ENCODE data around the gene NDST4. TPM values are rescaled to one million over a fixed set of nuclear protein-coding genes. Genes with fewer than 3 reads are reported as not detected.

NDST4 gene
- total RNA-seq, 1 experiment from 2014 or later, result 0.13 TPM

DNA sequence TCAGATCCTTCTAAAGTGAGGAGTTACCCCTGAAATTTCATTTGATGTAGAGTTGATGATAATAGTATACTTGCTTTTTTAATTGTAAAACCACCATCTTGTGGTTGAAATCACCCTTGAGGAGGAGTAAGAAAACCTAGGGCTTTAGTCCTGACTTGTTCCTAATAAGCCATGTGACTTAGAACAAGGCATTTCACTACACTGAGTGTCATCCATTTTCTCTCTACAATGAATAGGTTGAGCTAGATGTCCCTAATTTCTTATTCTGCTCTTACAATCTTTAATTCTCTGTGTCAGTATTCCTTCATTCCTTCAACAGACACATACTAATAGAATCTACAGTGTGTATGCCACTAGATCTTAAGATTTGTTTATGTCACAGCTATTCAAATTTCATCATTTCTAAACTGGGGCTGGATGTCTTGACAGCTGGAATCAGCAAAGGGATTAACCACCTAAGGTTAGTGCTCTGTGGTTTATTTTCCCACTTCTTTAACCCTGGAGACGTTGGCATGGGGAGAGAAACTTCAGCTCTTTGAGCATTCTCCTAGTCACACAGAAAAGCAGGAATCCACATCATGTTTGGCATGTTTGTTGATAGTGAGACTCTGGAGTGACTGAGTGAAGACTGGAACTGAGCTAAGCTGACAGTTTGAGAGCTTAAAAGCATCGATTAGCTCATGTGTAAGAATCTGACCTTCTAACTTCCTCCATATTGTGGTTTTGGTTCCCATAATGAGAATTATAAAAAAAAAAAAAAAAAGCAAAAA, 246.3 kb downstream of the NDST4 start:
- CTCF ChIA-PET, result no interaction called here
- Histone ChIP-seq H3K27me3 (ENCODE audit: control insufficient read depth, insufficient read depth, low read length) (no peaks in the 10 kb centered on the region), H3K9me3 (ENCODE audit: control insufficient read depth, insufficient read depth, low read depth, low read length) (no peaks in the 10 kb centered on the region), H3K4me1 (ENCODE audit: control insufficient read depth, insufficient read depth, low read length) (no peaks in the 10 kb centered on the region), H3K27ac (ENCODE audit: low read length) (no peak overlapping the region), H3K4me3 (ENCODE audit: low read depth in 2 of 2, low read length in 2 of 2) (no peak overlapping the region), H3K36me3 (ENCODE audit: control insufficient read depth, insufficient read depth, low read length) (no peaks in the 10 kb centered on the region)
- intact Hi-C loops (cut with micrococcal nuclease; ENCODE audit: unreplicated experiment) (no loop called here), in situ Hi-C loops (cut with HindIII; ENCODE audit: low pct_unique_long_range_greater_than_20kb, low sequenced_read_pairs) (no loop called here)
- no peak for DNase-seq (ENCODE audit: low read depth, low spot score)
- POLR2A ChIA-PET, result no interaction called here
- no peak for ATAC-seq
- TF ChIP-seq POLR2AphosphoS5 (IDR thresholded peaks at IDR 0.05; ENCODE audit: low read depth, low read length) (no peak), SIN3A (IDR thresholded peaks at IDR 0.05; ENCODE audit: borderline replicate concordance, insufficient read depth, low read depth, low read length) (no peak), TCF7L2 (IDR thresholded peaks at IDR 0.05; ENCODE audit: low read depth, low read length) (no peak)
- TF ChIP-seq, protein P1, sequence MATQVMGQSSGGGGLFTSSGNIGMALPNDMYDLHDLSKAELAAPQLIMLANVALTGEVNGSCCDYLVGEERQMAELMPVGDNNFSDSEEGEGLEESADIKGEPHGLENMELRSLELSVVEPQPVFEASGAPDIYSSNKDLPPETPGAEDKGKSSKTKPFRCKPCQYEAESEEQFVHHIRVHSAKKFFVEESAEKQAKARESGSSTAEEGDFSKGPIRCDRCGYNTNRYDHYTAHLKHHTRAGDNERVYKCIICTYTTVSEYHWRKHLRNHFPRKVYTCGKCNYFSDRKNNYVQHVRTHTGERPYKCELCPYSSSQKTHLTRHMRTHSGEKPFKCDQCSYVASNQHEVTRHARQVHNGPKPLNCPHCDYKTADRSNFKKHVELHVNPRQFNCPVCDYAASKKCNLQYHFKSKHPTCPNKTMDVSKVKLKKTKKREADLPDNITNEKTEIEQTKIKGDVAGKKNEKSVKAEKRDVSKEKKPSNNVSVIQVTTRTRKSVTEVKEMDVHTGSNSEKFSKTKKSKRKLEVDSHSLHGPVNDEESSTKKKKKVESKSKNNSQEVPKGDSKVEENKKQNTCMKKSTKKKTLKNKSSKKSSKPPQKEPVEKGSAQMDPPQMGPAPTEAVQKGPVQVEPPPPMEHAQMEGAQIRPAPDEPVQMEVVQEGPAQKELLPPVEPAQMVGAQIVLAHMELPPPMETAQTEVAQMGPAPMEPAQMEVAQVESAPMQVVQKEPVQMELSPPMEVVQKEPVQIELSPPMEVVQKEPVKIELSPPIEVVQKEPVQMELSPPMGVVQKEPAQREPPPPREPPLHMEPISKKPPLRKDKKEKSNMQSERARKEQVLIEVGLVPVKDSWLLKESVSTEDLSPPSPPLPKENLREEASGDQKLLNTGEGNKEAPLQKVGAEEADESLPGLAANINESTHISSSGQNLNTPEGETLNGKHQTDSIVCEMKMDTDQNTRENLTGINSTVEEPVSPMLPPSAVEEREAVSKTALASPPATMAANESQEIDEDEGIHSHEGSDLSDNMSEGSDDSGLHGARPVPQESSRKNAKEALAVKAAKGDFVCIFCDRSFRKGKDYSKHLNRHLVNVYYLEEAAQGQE (IDR thresholded peaks at IDR 0.05; ENCODE audit: insufficient read depth in 1 of 2, low read depth in 2 of 2, low read length in 1 of 2), result no peak
- TF ChIP-seq, protein P2, sequence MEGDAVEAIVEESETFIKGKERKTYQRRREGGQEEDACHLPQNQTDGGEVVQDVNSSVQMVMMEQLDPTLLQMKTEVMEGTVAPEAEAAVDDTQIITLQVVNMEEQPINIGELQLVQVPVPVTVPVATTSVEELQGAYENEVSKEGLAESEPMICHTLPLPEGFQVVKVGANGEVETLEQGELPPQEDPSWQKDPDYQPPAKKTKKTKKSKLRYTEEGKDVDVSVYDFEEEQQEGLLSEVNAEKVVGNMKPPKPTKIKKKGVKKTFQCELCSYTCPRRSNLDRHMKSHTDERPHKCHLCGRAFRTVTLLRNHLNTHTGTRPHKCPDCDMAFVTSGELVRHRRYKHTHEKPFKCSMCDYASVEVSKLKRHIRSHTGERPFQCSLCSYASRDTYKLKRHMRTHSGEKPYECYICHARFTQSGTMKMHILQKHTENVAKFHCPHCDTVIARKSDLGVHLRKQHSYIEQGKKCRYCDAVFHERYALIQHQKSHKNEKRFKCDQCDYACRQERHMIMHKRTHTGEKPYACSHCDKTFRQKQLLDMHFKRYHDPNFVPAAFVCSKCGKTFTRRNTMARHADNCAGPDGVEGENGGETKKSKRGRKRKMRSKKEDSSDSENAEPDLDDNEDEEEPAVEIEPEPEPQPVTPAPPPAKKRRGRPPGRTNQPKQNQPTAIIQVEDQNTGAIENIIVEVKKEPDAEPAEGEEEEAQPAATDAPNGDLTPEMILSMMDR (IDR thresholded peaks at IDR 0.05), result no peak
- BruUV-seq (replicated peaks), result no TSS peak

DNA sequence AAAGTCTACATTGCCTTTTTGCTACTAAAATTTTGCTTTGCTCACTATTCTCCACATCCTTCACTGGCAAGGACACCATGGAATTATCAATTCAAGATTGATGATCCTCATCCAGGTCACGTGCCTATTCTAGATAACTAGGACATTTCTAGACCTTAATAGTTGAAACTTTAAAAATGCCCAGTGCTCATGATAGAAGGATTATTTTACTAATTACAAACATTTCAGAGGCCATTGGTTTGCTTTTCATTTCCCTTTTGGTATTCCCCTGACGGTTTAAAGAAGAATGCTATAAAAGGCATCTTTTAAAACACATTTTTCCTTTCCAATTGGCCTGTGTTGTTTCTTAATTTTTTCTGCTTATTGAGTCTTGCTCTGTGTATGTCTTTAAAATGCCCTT, 249.4 kb downstream of the NDST4 start:
- no peaks in the 10 kb centered on the region for H3K9me3 ChIP-seq (ENCODE audit: control insufficient read depth, insufficient read depth, low read depth, low read length)
- no peaks in the 10 kb centered on the region for H3K36me3 ChIP-seq (ENCODE audit: control insufficient read depth, insufficient read depth, low read length)
- no peak for TF ChIP-seq TCF7L2 (IDR thresholded peaks at IDR 0.05; ENCODE audit: low read depth, low read length)
- TF ChIP-seq, protein P1 (IDR thresholded peaks at IDR 0.05; ENCODE audit: insufficient read depth in 1 of 2, low read depth in 2 of 2, low read length in 1 of 2), result no peak
- TF ChIP-seq SIN3A (IDR thresholded peaks at IDR 0.05; ENCODE audit: borderline replicate concordance, insufficient read depth, low read depth, low read length), result no peak
- TF ChIP-seq, protein P2 (IDR thresholded peaks at IDR 0.05), result no peak
- TF ChIP-seq POLR2AphosphoS5 (IDR thresholded peaks at IDR 0.05; ENCODE audit: low read depth, low read length), result no peak
- DNase-seq (ENCODE audit: low read depth, low spot score) (no peak), ATAC-seq (no peak)
- no peaks in the 10 kb centered on the region for H3K27me3 ChIP-seq (ENCODE audit: control insufficient read depth, insufficient read depth, low read length)
- ChIA-PET POLR2A (no interaction called here), CTCF (no interaction called here)
- H3K4me1 ChIP-seq (ENCODE audit: control insufficient read depth, insufficient read depth, low read length), result no peaks in the 10 kb centered on the region
- H3K27ac ChIP-seq (ENCODE audit: low read length), result no peak overlapping the region
- H3K4me3 ChIP-seq (ENCODE audit: low read depth in 2 of 2, low read length in 2 of 2), result no peak overlapping the region
- in situ Hi-C loops (cut with HindIII; ENCODE audit: low pct_unique_long_range_greater_than_20kb, low sequenced_read_pairs) (no loop called here), intact Hi-C loops (cut with micrococcal nuclease; ENCODE audit: unreplicated experiment) (no loop called here)
- BruUV-seq (replicated peaks), result no TSS peak
